IMR-90 (cell line): ENCODE data around the gene TDG.

Source experiments
- CEBPB ChIP-seq: IDR thresholded peaks from 2 replicates; pipeline ENCODE4 v1.6.1; 2012; ENCODE audit warnings: low read depth, low read length, improper control_type of control experiment
- MAFK ChIP-seq: IDR thresholded peaks from 2 replicates; pipeline ENCODE4 v1.6.1; 2012; ENCODE audit warnings: low read depth, low read length, improper control_type of control experiment
- NFE2L2 ChIP-seq: fragments of 150-350 bp; IDR thresholded peaks from 2 replicates; pipeline ENCODE4 v1.6.1; 2016; ENCODE audit warnings: low read depth, mild to moderate bottlenecking, low read length
- POLR2A ChIP-seq: IDR thresholded peaks from 2 replicates; pipeline ENCODE4 v1.6.1; 2012; ENCODE audit warnings: mild to moderate bottlenecking, low read depth, low read length
- RAD21 ChIP-seq: IDR thresholded peaks from 2 replicates; pipeline ENCODE4 v1.6.1; 2012; ENCODE audit warnings: low read length, improper control_type of control experiment
- RFX5 ChIP-seq: IDR thresholded peaks from 2 replicates; pipeline ENCODE4 v1.8.0; 2012; ENCODE audit warnings: low read depth, mild to moderate bottlenecking, low read length, moderate library complexity
- TF ChIP-seq, protein P1 (sequence below): conservative IDR thresholded peaks from 2 replicates; pipeline ENCODE4 v1.5.1; 2012; ENCODE audit warnings: mild to moderate bottlenecking, low read depth, low read length, improper control_type of control experiment

GRCh38 chr12:103955811-103956508 lies 9.7 kb upstream of the TDG start:
- no peak for TF ChIP-seq CEBPB
- TF ChIP-seq RAD21 = no peak
- TF ChIP-seq, protein P1, sequence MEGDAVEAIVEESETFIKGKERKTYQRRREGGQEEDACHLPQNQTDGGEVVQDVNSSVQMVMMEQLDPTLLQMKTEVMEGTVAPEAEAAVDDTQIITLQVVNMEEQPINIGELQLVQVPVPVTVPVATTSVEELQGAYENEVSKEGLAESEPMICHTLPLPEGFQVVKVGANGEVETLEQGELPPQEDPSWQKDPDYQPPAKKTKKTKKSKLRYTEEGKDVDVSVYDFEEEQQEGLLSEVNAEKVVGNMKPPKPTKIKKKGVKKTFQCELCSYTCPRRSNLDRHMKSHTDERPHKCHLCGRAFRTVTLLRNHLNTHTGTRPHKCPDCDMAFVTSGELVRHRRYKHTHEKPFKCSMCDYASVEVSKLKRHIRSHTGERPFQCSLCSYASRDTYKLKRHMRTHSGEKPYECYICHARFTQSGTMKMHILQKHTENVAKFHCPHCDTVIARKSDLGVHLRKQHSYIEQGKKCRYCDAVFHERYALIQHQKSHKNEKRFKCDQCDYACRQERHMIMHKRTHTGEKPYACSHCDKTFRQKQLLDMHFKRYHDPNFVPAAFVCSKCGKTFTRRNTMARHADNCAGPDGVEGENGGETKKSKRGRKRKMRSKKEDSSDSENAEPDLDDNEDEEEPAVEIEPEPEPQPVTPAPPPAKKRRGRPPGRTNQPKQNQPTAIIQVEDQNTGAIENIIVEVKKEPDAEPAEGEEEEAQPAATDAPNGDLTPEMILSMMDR = no peak
- no peak for TF ChIP-seq RFX5
- no peak for TF ChIP-seq NFE2L2
- TF ChIP-seq POLR2A = 0 out of 2 replicates have a peak, but pooled peaks have one; percentile 22
- TF ChIP-seq MAFK = no peak
